ENCODE measurements around the gene HS6ST2. TPM values are rescaled to one million over a fixed set of nuclear protein-coding genes. Genes with fewer than 3 reads are reported as not detected.

The HS6ST2 gene
- total RNA-seq, 1 experiment from 2014 or later: 13.4 TPM

- no peak overlapping the region for H3K4me3 ChIP-seq
Measured at GRCh38 chrX:132591719-132592275, 366.6 kb downstream of the HS6ST2 start.

DNA sequence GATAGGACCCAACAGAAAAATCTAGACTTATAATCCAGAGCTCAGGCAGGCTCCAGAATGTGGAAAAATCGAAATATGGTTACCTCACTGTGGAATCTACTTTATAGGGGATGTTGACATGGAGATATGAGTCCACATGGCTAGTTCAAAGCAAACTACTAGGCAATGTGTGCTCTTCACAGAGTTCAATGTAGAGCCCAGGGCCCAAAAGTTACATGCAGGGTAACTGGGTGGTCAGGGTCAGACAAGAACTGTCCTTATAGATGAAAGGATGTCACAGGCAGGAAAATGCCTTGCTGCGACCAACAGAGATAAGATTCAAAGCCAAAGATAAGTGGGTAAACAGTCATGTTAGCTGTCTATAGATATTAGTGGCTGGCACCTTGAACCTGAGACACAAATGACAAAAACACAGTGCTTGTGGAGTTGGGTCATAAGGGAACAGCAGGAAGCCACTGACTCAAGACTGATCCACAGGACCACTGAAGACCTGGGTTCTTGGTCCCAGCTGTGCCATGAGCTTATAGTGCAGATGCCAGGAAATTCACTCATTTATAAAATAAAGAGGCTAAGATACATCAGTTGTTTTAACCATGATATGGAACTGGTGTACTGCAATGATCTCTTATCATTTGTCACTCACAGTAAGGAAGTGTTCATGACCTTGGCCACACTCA, 367.9 kb downstream of the HS6ST2 start:
- Histone ChIP-seq H3K27me3 (ENCODE audit: insufficient read depth, low read depth) (no peaks in the 10 kb centered on the region), H2AFZ (no peak overlapping the region), H3F3A (ENCODE audit: insufficient read depth, low read depth) (no peaks in the 10 kb centered on the region), H3K9me3 (ENCODE audit: insufficient read depth, low read depth) (no peaks in the 10 kb centered on the region; the same call in 1 of the 2 replicates), H3K4me1 (replicated peaks; ENCODE audit: insufficient read depth) (no peaks in the 10 kb centered on the region), H3K36me3 (ENCODE audit: low read depth) (no peaks in the 10 kb centered on the region), H3K4me2 (no peak overlapping the region), H3K4me3 (no peak overlapping the region), H3K27ac (no peak overlapping the region), H4K20me1 (ENCODE audit: insufficient read depth) (no peaks in the 10 kb centered on the region), H3K9me2 (ENCODE audit: insufficient read depth) (no peaks in the 10 kb centered on the region), H3K79me2 (ENCODE audit: low read depth) (no peaks in the 10 kb centered on the region)
- TF ChIP-seq EZH2 (IDR thresholded peaks at IDR 0.05; ENCODE audit: low read depth) (no peak), CTCF (conservative IDR thresholded peaks at IDR 0.05) (no peak)
- BruUV-seq (replicated peaks): no TSS peak
- CTCF ChIA-PET: no interaction called here
- POLR2A ChIA-PET (ENCODE audit: unreplicated experiment): no interaction called here
- intact Hi-C loops (cut with micrococcal nuclease; ENCODE audit: unreplicated experiment): no loop called here
- DNase-seq: no peak

More at GRCh38 chrX:132591719-132592275, 366.6 kb downstream of the HS6ST2 start:
- intact Hi-C loops (cut with micrococcal nuclease; ENCODE audit: unreplicated experiment): no loop called here
- no peak overlapping the region for H2AFZ ChIP-seq
- H3K9me2 ChIP-seq (ENCODE audit: insufficient read depth): no peaks in the 10 kb centered on the region
- no peak overlapping the region for H3K27ac ChIP-seq
- H3K9me3 ChIP-seq (ENCODE audit: insufficient read depth, low read depth): no peaks in the 10 kb centered on the region; the same call in 1 of the 2 replicates
- H3F3A ChIP-seq (ENCODE audit: insufficient read depth, low read depth): no peaks in the 10 kb centered on the region
- DNase-seq: no peak
- no peak overlapping the region for H3K4me2 ChIP-seq
- ChIA-PET POLR2A (ENCODE audit: unreplicated experiment) (no interaction called here), CTCF (interaction anchor here (1.2 to 1.4 kb wide), 2 partner anchors 101 to 299 kb away, joined by 3 to 4 read pairs; no protein-coding TSS in a partner anchor)
- no peaks in the 10 kb centered on the region for H3K27me3 ChIP-seq (ENCODE audit: insufficient read depth, low read depth)
- H3K36me3 ChIP-seq (ENCODE audit: low read depth): no peaks in the 10 kb centered on the region
- H3K79me2 ChIP-seq (ENCODE audit: low read depth): no peaks in the 10 kb centered on the region
- H4K20me1 ChIP-seq (ENCODE audit: insufficient read depth): no peaks in the 10 kb centered on the region
- TF ChIP-seq EZH2 (IDR thresholded peaks at IDR 0.05; ENCODE audit: low read depth) (no peak), CTCF (conservative IDR thresholded peaks at IDR 0.05) (no peak)
- no peaks in the 10 kb centered on the region for H3K4me1 ChIP-seq (replicated peaks; ENCODE audit: insufficient read depth)
- BruUV-seq (replicated peaks): no TSS peak

- no peaks in the 10 kb centered on the region; the same call in 1 of the 2 replicates for H3K9me3 ChIP-seq (ENCODE audit: insufficient read depth, low read depth)
- DNase-seq: no peak
- no peaks in the 10 kb centered on the region for H3K79me2 ChIP-seq (ENCODE audit: low read depth)
- intact Hi-C loops (cut with micrococcal nuclease; ENCODE audit: unreplicated experiment): no loop called here
- H3K36me3 ChIP-seq (ENCODE audit: low read depth): no peaks in the 10 kb centered on the region
- ChIA-PET POLR2A (ENCODE audit: unreplicated experiment) (no interaction called here), CTCF (no interaction called here)
- no peaks in the 10 kb centered on the region for H3K27me3 ChIP-seq (ENCODE audit: insufficient read depth, low read depth)
- TF ChIP-seq EZH2 (IDR thresholded peaks at IDR 0.05; ENCODE audit: low read depth) (no peak), CTCF (conservative IDR thresholded peaks at IDR 0.05) (no peak)
- H3K9me2 ChIP-seq (ENCODE audit: insufficient read depth): no peaks in the 10 kb centered on the region; the same call in 1 of the 2 replicates
- H2AFZ ChIP-seq: no peak overlapping the region
- no peak overlapping the region for H3K4me3 ChIP-seq
- H3K4me1 ChIP-seq (replicated peaks; ENCODE audit: insufficient read depth): no peaks in the 10 kb centered on the region
- no peaks in the 10 kb centered on the region for H4K20me1 ChIP-seq (ENCODE audit: insufficient read depth)
- H3K27ac ChIP-seq: no peak overlapping the region
- H3K4me2 ChIP-seq: no peak overlapping the region
- H3F3A ChIP-seq (ENCODE audit: insufficient read depth, low read depth): no peaks in the 10 kb centered on the region
- no TSS peak for BruUV-seq (replicated peaks)
Measured at GRCh38 chrX:132584936-132585335, 373.5 kb downstream of the HS6ST2 start.

Measured in PC-9 (cell line).